ENCODE data around the gene CLCC1.
"Not testable (repeated sequence)": the region's sequence is repeated elsewhere in the genome, so short reads cannot be mapped to it uniquely, and the experiment has no call there.

The CLCC1 gene

GRCh38 chr1:108963052-108963686 lies at the start of gene CLCC1:
Gene CLCC1 (minus strand): TSS chr1:108963484. CDS start chr1:108950437, 13,047 bp downstream.
- peak; percentile 90 for DNase-seq

- DNase-seq, result no peak
These were observed 48.1 kb upstream of the CLCC1 start for GRCh38 chr1:109011335-109011734.

GRCh38 chr1:108996622-108997021 lies 33.3 kb upstream of the CLCC1 start:
- not testable (repeated sequence) for DNase-seq

- no peak for DNase-seq
These were observed 19.8 kb upstream of the CLCC1 start for GRCh38 chr1:108983114-108983513.

- DNase-seq, result no peak
These were observed 13.4 kb upstream of the CLCC1 start for GRCh38 chr1:108976658-108977057.

- no peak for DNase-seq
These were observed 9.7 kb upstream of the CLCC1 start for GRCh38 chr1:108972951-108973350.

- DNase-seq, result no peak
These were observed 6.1 kb upstream of the CLCC1 start for GRCh38 chr1:108969346-108969745.

GRCh38 chr1:108962681-108963051 lies 618 bp downstream of the CLCC1 start:
- no peak for DNase-seq

- DNase-seq, result no peak
These were observed 1.4 kb downstream of the CLCC1 start for GRCh38 chr1:108961752-108962486.

- DNase-seq, result no peak
These were observed 2.1 kb downstream of the CLCC1 start for GRCh38 chr1:108961198-108961597.

- DNase-seq, result no peak
These were observed 2.6 kb downstream of the CLCC1 start for GRCh38 chr1:108960719-108961118.

- no peak for DNase-seq
These were observed 5.4 kb downstream of the CLCC1 start for GRCh38 chr1:108957888-108958287.

GRCh38 chr1:108955881-108956280 lies 7.4 kb downstream of the CLCC1 start:
- no peak for DNase-seq

GRCh38 chr1:108955111-108955510 lies 8.2 kb downstream of the CLCC1 start:
- DNase-seq, result no peak

- no peak for DNase-seq
These were observed 9.8 kb downstream of the CLCC1 start for GRCh38 chr1:108953452-108953851.

- no peak for DNase-seq
These were observed 12.0 kb downstream of the CLCC1 start for GRCh38 chr1:108951242-108951641.

- no peak for DNase-seq
These were observed 14.2 kb downstream of the CLCC1 start for GRCh38 chr1:108949044-108949443.

- no peak for DNase-seq
These were observed 15.3 kb downstream of the CLCC1 start for GRCh38 chr1:108947871-108948525.

GRCh38 chr1:108936170-108936569 lies 27.1 kb downstream of the CLCC1 start:
- no peak for DNase-seq

- DNase-seq, result no peak
These were observed 29.3 kb downstream of the CLCC1 start for GRCh38 chr1:108933944-108934343.

GRCh38 chr1:108927565-108927964 lies 35.7 kb downstream of the CLCC1 start:
- DNase-seq, result not testable (repeated sequence)

GRCh38 chr1:108925920-108926319 lies 37.4 kb downstream of the CLCC1 start:
- no peak for DNase-seq

GRCh38 chr1:108916788-108917187 lies 46.5 kb downstream of the CLCC1 start:
- DNase-seq, result no peak
